DMS53 (cell line): ENCODE results near the gene SPINT2.
A peak's percentile ranks its signal among the peaks of the same experiment; 100 is the strongest.

ENCODE experiments used
- DNase-seq: peaks from one replicate; lab custom pipeline; 2025; lab: John Stamatoyannopoulos, UW

The SPINT2 gene

GRCh38 chr19:38267761-38268483, 3.5 kb downstream of the SPINT2 start:
- no peak for DNase-seq

- no peak for DNase-seq
These were observed 4.2 kb downstream of the SPINT2 start for GRCh38 chr19:38268539-38268938.

DNA sequence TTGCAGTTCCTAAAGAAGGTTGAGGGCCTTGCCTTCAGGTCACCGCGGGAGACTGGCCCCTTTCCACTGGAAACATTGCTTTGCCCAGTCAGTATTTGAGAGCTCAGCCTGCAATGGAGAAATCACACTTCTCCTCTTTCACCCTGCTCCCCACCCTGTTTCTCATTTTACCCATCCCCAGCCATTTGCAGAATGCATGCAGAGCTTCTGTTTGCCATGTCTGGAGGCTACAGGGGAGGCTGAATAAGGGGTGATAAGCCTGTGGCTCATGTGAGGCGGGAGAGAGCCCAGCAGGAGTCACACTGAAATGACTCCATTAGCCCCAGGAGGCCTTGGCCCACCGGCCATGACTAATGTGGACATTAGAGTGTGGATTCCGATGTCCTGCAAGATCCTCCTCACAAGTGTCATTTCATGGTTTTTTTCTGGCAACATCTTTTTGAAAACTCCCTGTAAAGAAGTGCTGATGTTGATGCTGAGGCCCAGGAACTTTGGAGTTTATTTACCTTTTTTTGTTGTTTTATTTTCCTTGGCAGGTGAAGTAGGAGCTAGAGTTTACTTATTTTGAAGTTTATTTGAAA, 6.3 kb downstream of the SPINT2 start:
- no peak for DNase-seq

- DNase-seq: no peak
These were observed 9.1 kb downstream of the SPINT2 start for GRCh38 chr19:38273499-38273898.

GRCh38 chr19:38274739-38275138, 10.4 kb downstream of the SPINT2 start:
- DNase-seq: no peak

DNA sequence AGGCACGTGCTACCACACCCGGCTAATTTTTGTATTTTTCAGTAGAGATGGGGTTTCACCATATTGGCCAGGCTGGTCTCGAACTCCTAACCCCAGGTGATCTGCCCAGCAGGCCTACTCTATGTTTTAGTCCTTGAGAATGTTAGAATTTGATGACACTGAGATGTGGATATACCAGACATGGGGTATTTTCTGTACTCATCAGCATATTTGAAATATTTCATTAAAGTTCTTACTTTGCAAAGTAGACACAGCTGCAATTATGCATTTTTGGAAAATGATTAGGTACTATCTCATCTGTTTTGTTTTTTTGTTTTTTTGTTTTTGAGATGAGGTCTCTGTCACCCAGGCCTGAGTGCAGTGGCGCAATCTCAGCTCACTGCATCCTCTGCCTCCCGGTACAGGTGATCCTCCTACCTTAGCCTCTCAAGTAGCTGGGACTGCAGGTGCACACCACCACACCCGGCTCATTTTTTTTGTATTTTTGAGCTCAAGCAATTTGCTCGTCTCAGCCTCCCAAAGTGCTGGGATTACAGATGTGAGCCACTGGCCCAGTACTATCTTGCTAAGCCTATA, 12.7 kb downstream of the SPINT2 start:
- no peak for DNase-seq

GRCh38 chr19:38277549-38277948, 13.2 kb downstream of the SPINT2 start:
- peak; percentile 44 for DNase-seq

DNA sequence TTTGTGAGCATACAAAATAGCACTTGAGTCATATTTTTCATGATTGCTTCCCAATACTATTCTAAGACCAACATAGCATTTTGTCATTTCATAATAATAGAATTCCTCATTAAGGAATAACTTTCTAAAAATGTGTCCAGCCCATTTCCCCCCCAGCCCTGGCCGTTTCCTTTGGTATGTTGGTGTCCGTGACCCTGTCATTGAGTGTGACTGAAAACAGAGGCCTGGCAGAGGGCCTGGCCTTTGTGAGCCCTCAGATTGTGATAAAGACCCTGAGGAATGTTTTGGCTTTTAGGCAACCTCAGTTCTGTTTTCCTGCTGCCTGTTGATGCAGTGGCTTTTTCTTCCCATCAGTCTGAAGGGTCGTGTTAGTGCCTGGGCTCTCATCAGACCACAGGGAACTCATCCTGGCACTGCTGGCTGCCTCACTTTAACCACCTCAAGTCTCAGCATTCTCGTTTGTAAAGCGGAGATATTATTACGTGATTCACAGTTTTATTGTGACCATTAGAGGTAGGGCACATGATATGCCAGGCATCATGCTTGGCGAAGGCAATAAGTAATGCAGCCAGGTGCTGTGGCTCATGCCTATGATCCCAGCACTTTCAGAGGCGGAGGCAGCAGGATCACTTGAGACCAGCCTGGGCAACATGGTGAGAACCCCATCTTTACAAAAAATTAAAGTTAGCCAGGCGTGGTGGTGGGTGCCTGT, 13.8 kb downstream of the SPINT2 start:
- DNase-seq: no peak

DNA sequence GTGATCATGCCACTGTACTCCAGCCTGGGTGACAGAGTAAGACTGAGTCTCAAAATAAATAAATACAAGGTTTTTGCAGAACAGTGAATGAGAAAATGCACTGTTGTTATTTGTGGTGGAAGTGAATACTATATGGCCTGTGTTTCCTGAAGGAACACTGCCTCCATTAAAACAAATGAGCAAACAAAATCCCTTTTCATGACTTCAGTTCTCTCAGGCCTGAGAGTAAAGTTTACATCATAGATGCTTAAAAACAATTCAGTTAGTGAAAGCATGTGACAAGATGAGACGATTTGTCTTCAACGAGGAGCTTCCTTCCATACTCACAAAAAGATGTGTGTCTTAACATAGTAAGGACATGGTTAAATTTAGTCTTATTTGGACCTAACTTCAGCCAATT, 14.4 kb downstream of the SPINT2 start:
- no peak for DNase-seq

GRCh38 chr19:38280030-38280921, 15.9 kb downstream of the SPINT2 start:
- DNase-seq: no peak

DNA sequence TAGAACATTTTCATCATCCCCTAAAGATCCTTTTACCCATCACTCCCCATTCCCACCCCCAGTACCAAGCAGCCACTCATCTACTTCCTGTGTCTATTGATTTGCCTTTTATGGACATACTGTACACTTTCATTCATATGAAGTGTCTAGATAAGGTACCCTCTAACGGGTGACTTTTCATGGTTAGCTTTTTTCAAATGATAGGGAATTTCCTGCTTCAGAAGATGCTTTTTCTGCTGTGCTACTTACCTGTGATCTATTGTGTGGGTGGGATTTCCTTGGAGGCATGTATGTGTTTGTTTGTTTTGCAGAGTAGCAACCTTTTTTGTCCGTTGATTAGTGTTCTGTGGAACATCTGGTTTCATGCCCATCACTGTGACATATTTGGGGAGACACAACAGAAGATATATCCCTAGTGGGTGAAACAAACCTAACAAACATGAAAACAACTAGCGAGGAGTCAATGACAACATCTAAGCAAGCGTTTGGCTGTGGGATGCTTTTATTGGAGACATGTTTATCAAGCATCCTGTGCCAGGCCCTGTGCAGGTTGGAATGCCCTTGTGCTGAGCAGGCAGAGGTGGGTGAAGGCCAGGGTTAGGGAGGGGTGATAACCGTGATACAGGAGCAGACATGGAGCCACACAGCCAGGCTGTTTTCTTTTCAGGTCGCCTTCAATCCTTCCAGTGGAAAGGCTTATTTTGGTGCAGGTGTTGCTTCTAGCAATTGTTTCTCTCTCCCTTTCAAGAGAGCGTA, 17.6 kb downstream of the SPINT2 start:
- no peak for DNase-seq

DNA sequence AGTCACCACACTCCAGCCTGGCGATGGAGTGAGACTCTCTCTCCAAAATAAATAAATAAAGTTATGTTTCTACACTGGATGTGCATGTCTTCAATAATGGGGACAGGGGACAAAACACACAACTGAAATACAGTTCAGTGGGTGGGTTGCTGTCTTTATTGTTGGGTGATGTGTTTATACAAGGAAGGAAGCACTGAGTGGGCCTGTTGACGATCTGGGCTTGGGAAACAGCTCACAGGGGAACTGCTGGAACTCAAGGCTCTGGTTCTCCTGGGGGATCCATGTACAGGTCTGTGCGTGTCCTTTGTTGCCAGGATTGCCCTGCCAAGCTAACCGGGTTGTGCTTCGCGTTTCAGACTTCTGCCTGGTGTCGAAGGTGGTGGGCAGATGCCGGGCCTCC, 18.9 kb downstream of the SPINT2 start:
- no peak for DNase-seq

DNA sequence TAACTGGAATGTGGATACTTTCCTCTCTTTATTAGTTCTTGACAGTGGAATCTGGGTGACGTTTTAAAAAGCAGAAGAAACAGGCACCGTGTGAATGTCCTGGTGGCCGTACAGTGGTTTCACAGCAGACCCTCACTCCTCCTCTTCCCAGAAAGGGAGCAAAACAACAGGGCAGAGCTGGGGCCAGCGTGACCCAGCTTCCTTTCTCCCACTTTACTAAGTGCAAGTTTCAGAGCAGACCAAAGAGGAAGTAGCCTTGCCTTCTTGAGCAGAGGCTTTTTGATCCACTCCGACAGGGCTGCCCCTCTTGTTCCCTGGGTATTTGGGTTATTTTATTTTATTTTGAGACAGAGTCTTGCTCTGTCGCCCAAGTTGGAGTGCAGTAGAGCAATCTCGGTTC, 20.0 kb downstream of the SPINT2 start:
- DNase-seq: no peak

- DNase-seq: no peak
These were observed 21.2 kb downstream of the SPINT2 start for GRCh38 chr19:38285567-38285966.

DNA sequence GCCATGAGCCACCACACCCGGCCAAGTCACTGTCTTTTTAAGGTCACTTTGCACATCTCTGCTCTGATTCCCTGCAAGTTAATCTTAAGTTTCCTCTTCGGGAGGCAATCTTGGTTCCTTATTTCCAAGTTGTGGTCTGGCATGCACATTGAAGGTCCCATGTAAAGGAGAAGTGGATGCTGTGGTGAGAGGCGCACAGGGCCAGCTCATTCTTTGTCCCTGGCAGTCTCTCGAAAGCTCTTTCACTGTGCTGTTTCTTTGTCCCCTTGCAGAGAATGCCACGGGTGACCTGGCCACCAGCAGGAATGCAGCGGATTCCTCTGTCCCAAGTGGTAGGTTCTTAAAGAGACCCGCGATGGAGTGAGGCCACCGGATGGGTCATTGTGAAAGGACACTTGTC, 23.2 kb downstream of the SPINT2 start:
- no peak for DNase-seq

GRCh38 chr19:38288123-38288855, 23.9 kb downstream of the SPINT2 start:
- DNase-seq: no peak

GRCh38 chr19:38289955-38290354, 25.6 kb downstream of the SPINT2 start:
- no peak for DNase-seq

DNA sequence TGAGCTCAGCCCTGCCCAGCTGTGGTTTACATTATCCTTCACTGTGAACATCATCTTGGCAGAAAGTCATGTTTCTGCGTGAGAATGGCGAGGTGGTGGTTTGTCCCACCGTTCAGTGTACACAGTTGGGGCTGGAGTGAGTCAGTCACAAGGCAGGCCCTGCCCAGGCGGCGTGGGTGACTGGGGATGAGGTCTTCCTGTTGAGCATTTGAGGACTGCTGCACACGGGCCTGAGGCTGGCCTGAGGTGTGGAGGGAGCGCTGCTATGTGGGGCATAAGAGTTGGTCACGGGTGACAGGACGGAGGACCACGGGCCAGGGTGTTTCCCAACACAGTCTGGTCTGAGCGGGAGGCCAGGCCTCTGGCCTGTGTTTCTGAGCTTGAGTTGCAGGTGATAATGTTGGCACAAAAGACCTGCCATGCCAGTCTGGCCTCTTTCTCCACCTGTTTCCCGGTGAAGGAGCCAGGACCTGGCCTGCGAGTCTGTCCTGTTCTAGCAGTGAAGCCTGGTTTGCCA, 26.3 kb downstream of the SPINT2 start:
- no peak for DNase-seq

DNA sequence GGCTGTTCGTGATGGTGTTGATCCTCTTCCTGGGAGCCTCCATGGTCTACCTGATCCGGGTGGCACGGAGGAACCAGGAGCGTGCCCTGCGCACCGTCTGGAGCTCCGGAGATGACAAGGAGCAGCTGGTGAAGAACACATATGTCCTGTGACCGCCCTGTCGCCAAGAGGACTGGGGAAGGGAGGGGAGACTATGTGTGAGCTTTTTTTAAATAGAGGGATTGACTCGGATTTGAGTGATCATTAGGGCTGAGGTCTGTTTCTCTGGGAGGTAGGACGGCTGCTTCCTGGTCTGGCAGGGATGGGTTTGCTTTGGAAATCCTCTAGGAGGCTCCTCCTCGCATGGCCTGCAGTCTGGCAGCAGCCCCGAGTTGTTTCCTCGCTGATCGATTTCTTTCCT, 27.5 kb downstream of the SPINT2 start:
- no peak for DNase-seq

DNA sequence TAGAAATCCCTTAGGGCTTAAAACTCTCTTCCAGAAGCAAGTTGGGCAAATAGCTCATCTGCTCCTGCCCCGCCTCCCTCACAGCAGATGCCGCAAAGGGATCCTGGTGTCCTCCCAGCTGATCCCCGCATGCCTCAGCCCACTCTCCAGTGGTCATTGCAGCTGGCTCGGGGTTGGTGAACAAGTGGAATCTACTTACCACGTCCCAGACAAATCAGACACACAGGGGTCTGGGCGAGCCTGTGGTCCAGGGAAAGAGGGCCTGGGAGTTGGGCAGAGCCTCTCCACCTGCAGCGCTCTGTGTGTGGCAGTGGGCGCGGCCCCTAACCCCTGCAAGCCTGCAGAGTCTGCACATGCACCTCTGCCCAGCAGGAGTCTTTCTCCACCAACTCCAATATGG, 28.9 kb downstream of the SPINT2 start:
- no peak for DNase-seq
